ENCODE data around the gene SIL1.
"Not testable (repeated sequence)": the region's sequence is repeated elsewhere in the genome, so short reads cannot be mapped to it uniquely, and the experiment has no call there.

SIL1 gene

GRCh38 chr5:139104577-139105276 lies 93.4 kb downstream of the SIL1 start:
- DNase-seq: no peak

GRCh38 chr5:139103762-139104161 lies 94.4 kb downstream of the SIL1 start:
- DNase-seq: no peak

- peak in 1 of 4 experiments; percentile 14 for DNase-seq
Measured at GRCh38 chr5:139100825-139101224, 97.3 kb downstream of the SIL1 start.

- peak in 2 of 4 experiments; percentile 34 to 54 for DNase-seq
Measured at GRCh38 chr5:139094154-139095131, 103.7 kb downstream of the SIL1 start.

GRCh38 chr5:139092741-139093343 lies 105.3 kb downstream of the SIL1 start:
- peak in 1 of 4 experiments; percentile 36 for DNase-seq

GRCh38 chr5:139091439-139092156 lies 106.6 kb downstream of the SIL1 start:
- peak in 1 of 4 experiments; percentile 12 for DNase-seq

- DNase-seq: no peak
Measured at GRCh38 chr5:139090581-139090980, 107.6 kb downstream of the SIL1 start.

- no peak for DNase-seq
Measured at GRCh38 chr5:139088024-139088423, 110.1 kb downstream of the SIL1 start.

GRCh38 chr5:139082813-139083498 lies 115.2 kb downstream of the SIL1 start:
- no peak for DNase-seq

- DNase-seq: no peak
Measured at GRCh38 chr5:139079991-139080610, 118.1 kb downstream of the SIL1 start.

GRCh38 chr5:139079225-139079990 lies 118.8 kb downstream of the SIL1 start:
- no peak for DNase-seq

GRCh38 chr5:139078345-139078744 lies 119.8 kb downstream of the SIL1 start:
- peak in 3 of 4 experiments; percentile 49 to 64 (median 62) for DNase-seq

GRCh38 chr5:139077899-139078298 lies 120.3 kb downstream of the SIL1 start:
- no peak for DNase-seq

GRCh38 chr5:139076111-139076510 lies 122.1 kb downstream of the SIL1 start:
- no peak for DNase-seq

GRCh38 chr5:139075066-139076050 lies 122.8 kb downstream of the SIL1 start:
- peak; percentile 45 to 72 (median 69) for DNase-seq

GRCh38 chr5:139073956-139074355 lies 124.2 kb downstream of the SIL1 start:
- DNase-seq: not testable (repeated sequence)

GRCh38 chr5:139068494-139069151 lies 129.5 kb downstream of the SIL1 start:
- DNase-seq: no peak

- no peak for DNase-seq
Measured at GRCh38 chr5:139068060-139068459, 130.1 kb downstream of the SIL1 start.

- no peak for DNase-seq
Measured at GRCh38 chr5:139065306-139065705, 132.9 kb downstream of the SIL1 start.

Data from suppressor macrophage (primary cell).